A673 (cell line): ENCODE measurements around the gene ZFYVE19. TPM values are rescaled to one million over a fixed set of nuclear protein-coding genes. Genes with fewer than 3 reads are reported as not detected.

Experiments
- BruUV-seq: library from RNA; stranded (reverse); fragments of 400-500 nt; replicated peaks from 2 replicates; lab custom pipeline; 2021; lab: Mats Ljungman, UMichigan
- CTCF ChIA-PET: fragments of 300-600 bp; sonication (Branson Sonifier 250); formaldehyde crosslinking; loops from one replicate; lab custom pipeline; 2022; ENCODE audit warnings: antibody characterized with exemption; lab: Charles Lee
- POLR2A ChIA-PET: fragments of 300-600 bp; sonication (Branson Sonifier 250); formaldehyde crosslinking; loops from one replicate; lab custom pipeline; 2022; ENCODE audit warnings: antibody characterized with exemption; ENCODE audit not compliant: low non-redundant PET; lab: Charles Lee
- DNase-seq: peaks from one replicate; pipeline ENCODE4 v3.0.0-alpha.2; 2015; ENCODE audit warnings: low spot score
- H3K27ac ChIP-seq: fragments of 200-600 bp; sonication (generic); 2 replicates; pipeline ENCODE4 v1.5.1; 2016; ENCODE audit warnings: mixed run types, low read depth, mild to moderate bottlenecking, mixed read lengths, antibody characterized with exemption, low read length; ENCODE audit not compliant: poor library complexity, severe bottlenecking
- H3K27me3 ChIP-seq: fragments of 200-600 bp; sonication (generic); replicated peaks from 2 replicates; pipeline ENCODE4 v1.6.1; 2017; ENCODE audit warnings: mixed run types, low read depth, mild to moderate bottlenecking, mixed read lengths, antibody characterized with exemption, low read length; ENCODE audit not compliant: insufficient read depth, poor library complexity
- H3K36me3 ChIP-seq: fragments of 200-600 bp; sonication (generic); 2 replicates; pipeline ENCODE4 v1.6.1; 2016; ENCODE audit warnings: mixed run types, mild to moderate bottlenecking, mixed read lengths, antibody characterized with exemption, low read length; ENCODE audit not compliant: insufficient read depth, poor library complexity, severe bottlenecking
- H3K4me1 ChIP-seq: fragments of 200-600 bp; sonication (generic); 2 replicates; pipeline ENCODE4 v1.6.1; 2017; ENCODE audit warnings: mixed run types, mild to moderate bottlenecking, mixed read lengths, antibody characterized with exemption, low read length; ENCODE audit not compliant: insufficient read depth, poor library complexity, severe bottlenecking
- H3K4me3 ChIP-seq: fragments of 200-600 bp; sonication (generic); 2 replicates; pipeline ENCODE4 v1.5.1; 2016; ENCODE audit warnings: low read depth, mixed run types, mild to moderate bottlenecking, mixed read lengths, low read length; ENCODE audit not compliant: poor library complexity, severe bottlenecking
- H3K9me3 ChIP-seq: fragments of 200-600 bp; sonication (generic); 2 replicates; pipeline ENCODE4 v1.6.1; 2016; ENCODE audit warnings: mixed run types, low read depth, mild to moderate bottlenecking, mixed read lengths, antibody characterized with exemption, low read length; ENCODE audit not compliant: poor library complexity, severe bottlenecking
- CTCF ChIP-seq: fragments of 300-800, 200-600 bp; sonication (generic); conservative IDR thresholded peaks from 2 replicates; pipeline ENCODE4 v1.5.1; 2017; ENCODE audit warnings: low read depth, mild to moderate bottlenecking, antibody characterized with exemption, low read length, moderate library complexity, mixed read lengths
- EZH2 ChIP-seq: fragments of 200-600 bp; sonication (generic); IDR thresholded peaks from 2 replicates; pipeline ENCODE4 v1.6.1; 2017; ENCODE audit warnings: borderline replicate concordance, low read depth, mild to moderate bottlenecking, mixed read lengths, antibody characterized with exemption, low read length; ENCODE audit not compliant: poor library complexity, severe bottlenecking
- intact Hi-C: fragments of 100-400 bp; cut with micrococcal nuclease; formaldehyde crosslinking; loops from one replicate; pipeline ENCODE4 v1.10.0; 2022; ENCODE audit not compliant: unreplicated experiment
- total RNA-seq: library from RNA; stranded (reverse); gene quantifications from 2 replicates; pipeline ENCODE4 v1.2.3, GENCODE V29; 2021

Gene ZFYVE19
- total RNA-seq, 1 experiment from 2014 or later, result 26.4 TPM

GRCh38 chr15:40825661-40826422, 19.0 kb downstream of the ZFYVE19 start:
- no peak for DNase-seq
- Histone ChIP-seq H3K36me3 (no peaks in the 10 kb centered on the region), H3K4me3 (no peak overlapping the region), H3K27ac (no peak overlapping the region), H3K4me1 (no peaks in the 10 kb centered on the region), H3K27me3 (no peaks in the 10 kb centered on the region), H3K9me3 (no peaks in the 10 kb centered on the region)
- TF ChIP-seq EZH2 (no peak), CTCF (no peak)
- ChIA-PET CTCF (no interaction called here), POLR2A (no interaction called here)
- BruUV-seq, result no TSS peak
- intact Hi-C loops, result no loop called here

- ChIA-PET CTCF (no interaction called here), POLR2A (no interaction called here)
- Histone ChIP-seq H3K4me3 (no peak overlapping the region), H3K27ac (no peak overlapping the region), H3K9me3 (no peaks in the 10 kb centered on the region), H3K4me1 (no peaks in the 10 kb centered on the region), H3K36me3 (no peaks in the 10 kb centered on the region), H3K27me3 (no peaks in the 10 kb centered on the region)
- intact Hi-C loops, result no loop called here
- TF ChIP-seq EZH2, result no peak
- no peak for TF ChIP-seq CTCF
- no peak for DNase-seq
- BruUV-seq, result no TSS peak
Observed at GRCh38 chr15:40826423-40827075, 19.7 kb downstream of the ZFYVE19 start.

GRCh38 chr15:40828447-40829036, 21.7 kb downstream of the ZFYVE19 start, which contains the start of gene PPP1R14D:
Gene PPP1R14D (minus strand): TSS chr15:40828708. CDS start chr15:40828641, 67 bp downstream.
- H3K4me1 ChIP-seq, result no peaks in the 10 kb centered on the region
- CTCF ChIA-PET, result no interaction called here
- no peak within 1 kb of the TSS for H3K4me3 ChIP-seq
- intact Hi-C loops, result no loop called here
- no TSS peak for BruUV-seq
- POLR2A ChIA-PET, result no interaction called here
- no peak for TF ChIP-seq EZH2
- TF ChIP-seq CTCF, result no peak
- no peak for DNase-seq
- H3K27me3 ChIP-seq, result no peaks in the 10 kb centered on the region
- no peaks in the 10 kb centered on the region for H3K9me3 ChIP-seq
- no peak within 1 kb of the TSS for H3K27ac ChIP-seq
- no peaks in the 10 kb centered on the region for H3K36me3 ChIP-seq
